Dendritic cell treated with granulocyte-macrophage colony-stimulating factor and Interleukin-4, amounts not matched to agents 40 ng/mL and 50 ng/mL, for 4 days (primary cell): ENCODE results near the gene NAGS.
A peak's percentile ranks its signal among the peaks of the same experiment; 100 is the strongest.

Experiments
- H3K27ac Mint-ChIP-seq: one replicate; pipeline ENCODE4 v1.8.0; 2022; ENCODE audit warnings: mild to moderate bottlenecking, mixed read lengths
- H3K27me3 Mint-ChIP-seq: one replicate; pipeline ENCODE4 v1.8.0; 2022; ENCODE audit warnings: mild to moderate bottlenecking, mixed read lengths
- H3K36me3 Mint-ChIP-seq: one replicate; pipeline ENCODE4 v1.8.0; 2022; ENCODE audit warnings: low read depth, mixed read lengths
- H3K4me1 Mint-ChIP-seq: one replicate; pipeline ENCODE4 v1.8.0; 2022; ENCODE audit warnings: low read depth, mixed read lengths
- H3K4me3 Mint-ChIP-seq: one replicate; pipeline ENCODE4 v1.8.0; 2022; ENCODE audit warnings: mild to moderate bottlenecking, moderate library complexity, mixed read lengths
- H3K9me3 Mint-ChIP-seq: one replicate; pipeline ENCODE4 v1.8.0; 2022; ENCODE audit warnings: mixed read lengths
- intact Hi-C: fragments of 100-400 bp; cut with micrococcal nuclease; formaldehyde crosslinking; loops from one replicate; pipeline ENCODE4 v1.15.0; 2022

The NAGS gene

GRCh38 chr17:44053125-44053872 is 48.9 kb downstream of the NAGS start:
- peaks cover 94% of the 10 kb centered on the region for H3K36me3 Mint-ChIP-seq
- peaks cover 23% of the 10 kb centered on the region for H3K4me1 Mint-ChIP-seq
- H3K9me3 Mint-ChIP-seq = no peaks in the 10 kb centered on the region
- peak overlapping the region; percentile 14 for H3K27ac Mint-ChIP-seq
- H3K4me3 Mint-ChIP-seq = no peak overlapping the region
- intact Hi-C loops = no loop called here
- no peaks in the 10 kb centered on the region for H3K27me3 Mint-ChIP-seq
